T-cell (primary cell): ENCODE results near the gene CXCL6. TPM values are rescaled to one million over a fixed set of nuclear protein-coding genes. Genes with fewer than 3 reads are reported as not detected.

ENCODE experiments used
- ATAC-seq, 4 experiments: fragments of 200-7000 bp in 3 of 4; fragments of 150-1000 bp in 1 of 4; cut with Tn5 transposase; replicated peaks in 1 of 4; 1 replicate in 3 of 4; 2 replicates in 1 of 4; pipeline ENCODE4 v1.10.0; 2021; ENCODE audit warnings: moderate library complexity in 3 of 4, mild to moderate bottlenecking in 2 of 4, moderate number of reproducible peaks in 1 of 4
- CTCF ChIA-PET, 2 donors: fragments of 300-600 bp; sonication (Branson Sonifier 250); formaldehyde crosslinking; loops; one replicate each; lab custom pipeline; 2022; ENCODE audit warnings: antibody characterized with exemption in 2 of 2; lab: Charles Lee
- POLR2A ChIA-PET, 2 donors: fragments of 300-600 bp; sonication (Branson Sonifier 250); formaldehyde crosslinking; loops; one replicate each; lab custom pipeline; 2022; ENCODE audit warnings: antibody characterized with exemption in 2 of 2; lab: Charles Lee
- DNase-seq, 35 experiments: peaks; one replicate each; pipeline versions ENCODE4 v3.0.0 to v3.0.0-alpha.2; 2013 to 2023
- H3K27ac ChIP-seq: one replicate; pipeline ENCODE4 v1.5.1; 2013; ENCODE audit warnings: low read length
- H3K27me3 ChIP-seq, 2 experiments: replicated peaks in 1 of 2; 1 replicate in 1 of 2; 2 replicates in 1 of 2; pipeline versions ENCODE4 v1.6.1 to v1.7.0; 2013; ENCODE audit warnings: low read length in 1 of 2, mixed read lengths in 1 of 2; ENCODE audit not compliant: control insufficient read depth in 2 of 2, insufficient read depth in 2 of 2; ENCODE audit errors: extremely low read depth in 1 of 2
- H3K36me3 ChIP-seq, 2 donors: 1 replicate in 1 of 2; 2 replicates in 1 of 2; pipeline versions ENCODE4 v1.6.1 to v1.7.0; 2013; ENCODE audit warnings: low read length in 1 of 2; ENCODE audit not compliant: control insufficient read depth in 2 of 2, insufficient read depth in 1 of 2; ENCODE audit errors: extremely low read depth in 1 of 2
- H3K4me1 ChIP-seq, 2 experiments: 1 replicate in 1 of 2; 2 replicates in 1 of 2; pipeline versions ENCODE4 v1.6.1 to v1.7.0; 2013; ENCODE audit warnings: low read length in 2 of 2, mixed read lengths in 1 of 2; ENCODE audit not compliant: insufficient read depth in 2 of 2, control insufficient read depth in 1 of 2; ENCODE audit errors: extremely low read depth in 1 of 2
- H3K4me3 ChIP-seq, 2 donors: 1 replicate in 1 of 2; 2 replicates in 1 of 2; pipeline versions ENCODE4 v1.5.1 to v1.7.0; 2013; ENCODE audit warnings: mild to moderate bottlenecking in 2 of 2, low read length in 1 of 2, moderate library complexity in 1 of 2; ENCODE audit not compliant: control insufficient read depth in 1 of 2; ENCODE audit errors: extremely low read depth in 1 of 2
- H3K9me3 ChIP-seq: 2 replicates; pipeline ENCODE4 v1.7.0; 2013
- H3K27ac Mint-ChIP-seq, 2 donors: one replicate each; pipeline ENCODE4 v1.8.0; 2020 to 2021; ENCODE audit warnings: mild to moderate bottlenecking in 2 of 2, mixed read lengths in 2 of 2
- H3K27me3 Mint-ChIP-seq, 2 donors: one replicate each; pipeline ENCODE4 v1.8.0; 2021 to 2022; ENCODE audit warnings: mixed read lengths in 2 of 2
- H3K36me3 Mint-ChIP-seq: one replicate; pipeline ENCODE4 v1.8.0; 2021; ENCODE audit warnings: mixed read lengths
- H3K4me1 Mint-ChIP-seq, 3 donors: one replicate each; pipeline ENCODE4 v1.8.0; 2020 to 2022; ENCODE audit warnings: mixed read lengths in 3 of 3, mild to moderate bottlenecking in 1 of 3
- H3K4me3 Mint-ChIP-seq, 3 donors: one replicate each; pipeline ENCODE4 v1.8.0; 2020 to 2022; ENCODE audit warnings: mild to moderate bottlenecking in 3 of 3, mixed read lengths in 3 of 3, moderate library complexity in 3 of 3
- H3K9me3 Mint-ChIP-seq, 3 donors: one replicate each; pipeline ENCODE4 v1.8.0; 2020 to 2022; ENCODE audit warnings: mixed read lengths in 3 of 3
- WGBS: methylation state at CpG from one replicate; pipeline ENCODE4 v1.1.5; 2013; ENCODE audit warnings: missing lambda C conversion rate; ENCODE audit not compliant: insufficient coverage; 5-methylcytosine and 5-hydroxymethylcytosine counted together
- total RNA-seq, 35 experiments: library from RNA in 6 of 35; stranded (reverse) in 6 of 35; fragments of 120-200 nt in 1 of 35; gene quantifications; one replicate each; pipeline versions ENCODE4 v1.2.1 to v1.2.4 and lab custom pipeline; 2013 to 2026

CXCL6 gene
- total RNA-seq, 5 donors from 2014 or later (not counting 1 experiment from before 2014, with no cell fraction given): not detected

GRCh38 chr4:73872316-73873108 is 36.0 kb downstream of the CXCL6 start:
- no peak overlapping the region for H3K4me3 ChIP-seq
- Mint-ChIP-seq H3K4me3 (no peak overlapping the region), H3K4me1 (peaks cover 0 to 6% (median 4%) of the 10 kb centered on the region in 3 donors), H3K27me3 (peaks cover 18 to 20% of the 10 kb centered on the region in 2 donors), H3K9me3 (no peaks in the 10 kb centered on the region), H3K36me3 (no peaks in the 10 kb centered on the region), H3K27ac (no peak overlapping the region)
- no peaks in the 10 kb centered on the region for H3K9me3 ChIP-seq
- no peak overlapping the region for H3K27ac ChIP-seq
- peaks cover 0 to 14% of the 10 kb centered on the region in 2 experiments for H3K27me3 ChIP-seq
- ATAC-seq (no peak), DNase-seq (no peak)
- H3K4me1 ChIP-seq: peaks cover 0 to 4% of the 10 kb centered on the region in 2 experiments
- ChIA-PET CTCF (no interaction called here), POLR2A (no interaction called here)
- no CpG with 5 or more reads among the region's 2 CpGs for WGBS
- no peaks in the 10 kb centered on the region for H3K36me3 ChIP-seq

- Histone ChIP-seq H3K4me1 (no peaks in the 10 kb centered on the region), H3K27ac (no peak overlapping the region), H3K36me3 (no peaks in the 10 kb centered on the region), H3K27me3 (peaks cover 0 to 8% of the 10 kb centered on the region in 2 experiments), H3K4me3 (no peak overlapping the region), H3K9me3 (no peaks in the 10 kb centered on the region)
- CTCF ChIA-PET: no interaction called here
- ATAC-seq: no peak
- H3K4me1 Mint-ChIP-seq: peaks cover 0 to 2% (median 0%) of the 10 kb centered on the region in 3 donors
- H3K27me3 Mint-ChIP-seq: peaks cover 5 to 7% of the 10 kb centered on the region in 2 donors
- no peaks in the 10 kb centered on the region for H3K9me3 Mint-ChIP-seq
- no peak overlapping the region for H3K27ac Mint-ChIP-seq
- no CpG with 5 or more reads among the region's 2 CpGs for WGBS
- POLR2A ChIA-PET: no interaction called here
- DNase-seq: no peak
- H3K36me3 Mint-ChIP-seq: no peaks in the 10 kb centered on the region
- no peak overlapping the region for H3K4me3 Mint-ChIP-seq
Measured at GRCh38 chr4:73874386-73874785, 37.9 kb downstream of the CXCL6 start.

- no peaks in the 10 kb centered on the region for H3K4me1 ChIP-seq
- Mint-ChIP-seq H3K27me3 (no peaks in the 10 kb centered on the region), H3K4me1 (no peaks in the 10 kb centered on the region), H3K9me3 (no peaks in the 10 kb centered on the region), H3K4me3 (no peak overlapping the region), H3K36me3 (no peaks in the 10 kb centered on the region), H3K27ac (no peak overlapping the region)
- no peaks in the 10 kb centered on the region for H3K27me3 ChIP-seq
- ChIA-PET CTCF (no interaction called here), POLR2A (no interaction called here)
- H3K27ac ChIP-seq: no peak overlapping the region
- H3K9me3 ChIP-seq: no peaks in the 10 kb centered on the region
- ATAC-seq: no peak
- H3K4me3 ChIP-seq: no peak overlapping the region
- no peaks in the 10 kb centered on the region for H3K36me3 ChIP-seq
- DNase-seq: no peak
- WGBS: no CpG with 5 or more reads among the region's 1 CpG
Measured at GRCh38 chr4:73875401-73875800, 38.9 kb downstream of the CXCL6 start.

- ATAC-seq (no peak), DNase-seq (no peak)
- Histone ChIP-seq H3K36me3 (no peaks in the 10 kb centered on the region), H3K4me1 (no peaks in the 10 kb centered on the region), H3K27ac (no peak overlapping the region), H3K4me3 (no peak overlapping the region), H3K9me3 (no peaks in the 10 kb centered on the region), H3K27me3 (no peaks in the 10 kb centered on the region)
- Mint-ChIP-seq H3K27ac (no peak overlapping the region), H3K9me3 (peaks cover 0 to 2% (median 0%) of the 10 kb centered on the region in 3 donors), H3K36me3 (no peaks in the 10 kb centered on the region), H3K4me3 (no peak overlapping the region), H3K4me1 (no peaks in the 10 kb centered on the region), H3K27me3 (peaks cover 0 to 6% of the 10 kb centered on the region in 2 donors)
- ChIA-PET POLR2A (no interaction called here), CTCF (no interaction called here)
- WGBS: no CpG with 5 or more reads among the region's 1 CpG
Measured at GRCh38 chr4:73883306-73883705, 46.8 kb downstream of the CXCL6 start.

- Mint-ChIP-seq H3K27me3 (peaks cover 0 to 6% of the 10 kb centered on the region in 2 donors), H3K27ac (no peak overlapping the region), H3K9me3 (peaks cover 0 to 2% (median 0%) of the 10 kb centered on the region in 3 donors), H3K4me3 (no peak overlapping the region), H3K36me3 (no peaks in the 10 kb centered on the region), H3K4me1 (no peaks in the 10 kb centered on the region)
- Histone ChIP-seq H3K4me1 (no peaks in the 10 kb centered on the region), H3K9me3 (no peaks in the 10 kb centered on the region), H3K36me3 (no peaks in the 10 kb centered on the region), H3K27me3 (no peaks in the 10 kb centered on the region), H3K4me3 (no peak overlapping the region), H3K27ac (no peak overlapping the region)
- DNase-seq (no peak), ATAC-seq (no peak)
- WGBS: 89% methylated on average over 2 of the region's 4 CpGs
- CTCF ChIA-PET: no interaction called here
- POLR2A ChIA-PET: no interaction called here
Measured at GRCh38 chr4:73885574-73886267, 49.2 kb downstream of the CXCL6 start.
